OCI-M2 (cell line): ENCODE measurements around the gene BABAM2.
"Not testable (repeated sequence)": the region's sequence is repeated elsewhere in the genome, so short reads cannot be mapped to it uniquely, and the experiment has no call there.

Experiments used
- DNase-seq: peaks from one replicate; lab custom pipeline; 2025; ENCODE audit not compliant: unreplicated experiment; lab: John Stamatoyannopoulos, UW

The BABAM2 gene

DNA sequence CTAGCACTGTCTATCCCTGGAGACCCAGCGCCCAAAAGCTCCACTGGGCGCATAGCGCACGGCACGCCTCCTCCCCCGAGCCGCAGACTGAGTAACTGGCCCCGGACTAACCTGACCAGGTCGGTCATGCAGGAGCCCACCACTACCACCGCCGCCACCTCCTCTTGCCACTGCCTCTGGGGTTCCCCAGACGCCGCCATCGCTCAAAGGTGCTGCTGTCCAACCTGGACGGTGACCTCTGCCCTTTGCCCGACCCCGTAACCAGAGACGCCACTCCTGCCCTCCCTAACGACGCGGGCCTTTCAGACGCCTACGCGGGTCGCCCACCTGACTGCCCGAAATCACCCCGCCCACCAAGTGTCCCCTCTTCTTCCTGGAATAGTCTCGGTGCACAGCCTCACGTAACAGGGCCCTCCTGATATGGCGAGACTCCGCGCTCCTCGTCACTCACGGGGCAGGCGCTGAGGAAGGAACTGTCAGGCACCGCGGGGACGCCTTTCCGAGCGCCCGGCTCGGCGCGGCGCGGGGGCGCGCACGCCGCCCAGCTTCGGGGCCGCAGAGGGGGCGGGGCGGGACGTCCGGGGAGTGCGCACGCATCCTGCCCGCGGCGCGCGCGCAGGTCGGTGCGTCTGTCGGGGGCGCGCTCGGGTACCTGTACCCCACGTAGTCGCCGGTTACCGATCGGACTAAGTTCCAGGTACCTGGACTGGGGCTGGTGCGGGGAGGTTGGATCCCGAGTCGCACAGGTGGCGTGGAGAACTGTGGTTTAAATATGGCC lies at the start of gene BABAM2, which contains the start of gene RBKS:
Gene BABAM2 (plus strand): TSS at position 584 of the 778 bp plus-strand sequence. CDS start 3,828 bp downstream, outside the sequence.
Gene RBKS (minus strand): TSS at position 242 of the 778 bp plus-strand sequence. CDS start 42 bp downstream, at position 200.
- peak; percentile 15 for DNase-seq

GRCh38 chr2:27842894-27843293 lies 47.6 kb upstream of the BABAM2 start:
- no peak for DNase-seq

- no peak for DNase-seq
Measured at GRCh38 chr2:27843992-27844391, 46.5 kb upstream of the BABAM2 start.

GRCh38 chr2:27844821-27845255 lies 45.7 kb upstream of the BABAM2 start:
- DNase-seq = no peak

GRCh38 chr2:27847333-27847732 lies 43.2 kb upstream of the BABAM2 start:
- DNase-seq = no peak

GRCh38 chr2:27849558-27850205 lies 40.8 kb upstream of the BABAM2 start:
- no peak for DNase-seq

DNA sequence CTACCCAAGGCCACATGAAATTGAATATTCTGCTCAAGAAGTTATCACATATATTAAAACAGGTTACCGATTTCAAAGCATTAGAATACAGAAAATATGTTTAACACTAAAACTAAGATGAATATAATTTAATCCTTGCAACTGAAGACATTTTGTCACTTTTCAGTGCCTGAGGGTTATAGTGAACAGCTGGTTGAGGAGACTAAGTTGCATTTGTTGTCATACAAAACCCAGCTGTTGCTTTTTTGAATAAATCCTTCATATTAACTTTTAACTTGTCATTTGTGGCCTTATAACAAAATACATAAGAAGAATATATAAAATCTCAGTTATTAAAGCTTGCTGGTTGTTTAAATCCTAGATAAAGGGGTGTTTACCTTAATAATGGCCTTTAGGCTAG lies 37.8 kb upstream of the BABAM2 start:
- DNase-seq = no peak

DNA sequence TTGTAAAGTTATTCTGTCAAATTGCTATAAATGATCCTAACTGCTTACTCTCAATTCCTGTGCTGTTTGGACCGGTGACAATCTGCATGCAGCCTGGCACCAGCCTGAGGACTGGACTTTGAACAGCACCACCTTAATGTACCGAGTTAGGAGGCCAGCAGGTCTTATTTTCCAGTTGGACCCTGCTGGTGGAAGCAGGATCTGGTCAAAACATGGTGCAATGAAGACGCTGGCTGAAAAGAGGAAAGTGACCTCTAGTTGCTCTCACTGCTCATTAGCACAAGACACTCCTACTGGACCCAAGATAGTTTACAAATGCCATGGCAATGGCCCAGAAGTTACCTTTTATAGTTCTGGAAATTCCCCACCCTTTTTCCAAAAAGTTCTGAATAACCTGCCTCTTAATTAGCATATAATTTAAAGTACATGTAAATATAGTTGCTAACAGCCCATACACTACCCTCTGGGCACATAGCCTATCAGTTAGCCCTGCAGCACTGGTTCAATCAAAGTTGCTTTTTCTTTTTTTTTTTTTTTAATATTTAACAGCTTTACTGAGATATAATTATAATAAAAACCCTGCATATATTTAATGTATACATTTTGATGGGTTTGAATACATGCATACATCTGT lies 36.2 kb upstream of the BABAM2 start:
- no peak for DNase-seq

- DNase-seq = no peak
Measured at GRCh38 chr2:27855476-27855875, 35.1 kb upstream of the BABAM2 start.

- DNase-seq = no peak
Measured at GRCh38 chr2:27856386-27856785, 34.1 kb upstream of the BABAM2 start.

- no peak for DNase-seq
Measured at GRCh38 chr2:27856956-27857355, 33.6 kb upstream of the BABAM2 start.

GRCh38 chr2:27857417-27858172 lies 32.9 kb upstream of the BABAM2 start:
- no peak for DNase-seq

DNA sequence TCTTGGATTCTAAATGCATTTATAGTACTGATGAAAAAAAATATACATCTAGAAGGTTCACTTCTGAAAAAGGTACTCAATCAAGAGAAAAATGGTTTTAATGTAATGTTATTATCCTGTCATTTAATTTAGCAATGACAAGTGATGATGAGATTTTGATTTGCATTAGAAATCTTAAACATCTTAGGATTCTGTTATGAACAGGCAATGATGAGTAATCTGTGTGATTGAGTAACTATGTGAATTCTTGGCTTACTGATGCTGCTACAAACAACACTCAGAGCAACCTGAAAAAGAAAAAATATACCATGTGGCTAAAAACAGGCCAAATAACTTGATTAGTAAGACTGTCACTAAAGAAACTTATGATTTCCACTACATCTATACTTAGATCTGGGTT lies 30.4 kb upstream of the BABAM2 start:
- DNase-seq = no peak

DNA sequence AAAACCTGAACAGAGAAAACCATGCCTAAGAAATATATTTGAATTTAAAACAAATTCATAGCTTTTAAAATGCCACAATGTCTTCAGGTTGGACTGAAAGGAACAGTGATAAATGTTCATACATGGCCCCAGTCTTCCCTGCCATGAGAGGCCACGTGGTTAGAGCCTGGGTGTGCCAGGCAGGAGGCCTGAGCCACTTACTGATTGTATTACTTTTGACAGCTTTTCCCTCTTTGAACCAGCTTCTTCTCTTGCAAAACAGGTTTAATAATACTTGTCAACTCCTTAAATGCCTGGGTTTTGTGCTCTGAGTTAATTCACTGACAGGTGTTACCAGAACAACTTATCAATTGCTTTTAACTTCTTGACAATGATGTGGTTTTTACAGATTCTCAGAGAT lies 27.4 kb upstream of the BABAM2 start:
- no peak for DNase-seq

GRCh38 chr2:27863955-27864354 lies 26.6 kb upstream of the BABAM2 start:
- DNase-seq = not testable (repeated sequence)

DNA sequence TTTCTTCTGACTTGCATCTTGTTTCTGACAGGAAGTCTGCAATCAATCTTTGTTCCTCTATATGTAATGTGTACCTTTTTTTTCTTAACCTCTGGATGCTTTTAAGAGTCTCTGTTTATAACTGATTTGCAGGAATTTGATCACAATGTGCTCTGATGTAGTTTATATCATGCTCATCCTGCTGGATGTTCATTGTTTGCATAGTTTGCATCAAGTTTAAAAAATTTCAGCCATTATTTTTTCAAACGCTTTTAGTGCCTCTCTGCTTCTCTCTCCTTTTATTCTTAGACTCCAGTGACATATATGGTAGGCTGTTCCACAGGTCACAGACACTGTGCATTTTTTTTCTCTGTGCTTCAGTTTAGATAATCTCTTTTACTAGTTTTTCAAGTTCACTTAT lies 24.3 kb upstream of the BABAM2 start:
- no peak for DNase-seq

GRCh38 chr2:27869763-27870162 lies 20.8 kb upstream of the BABAM2 start:
- DNase-seq = no peak

DNA sequence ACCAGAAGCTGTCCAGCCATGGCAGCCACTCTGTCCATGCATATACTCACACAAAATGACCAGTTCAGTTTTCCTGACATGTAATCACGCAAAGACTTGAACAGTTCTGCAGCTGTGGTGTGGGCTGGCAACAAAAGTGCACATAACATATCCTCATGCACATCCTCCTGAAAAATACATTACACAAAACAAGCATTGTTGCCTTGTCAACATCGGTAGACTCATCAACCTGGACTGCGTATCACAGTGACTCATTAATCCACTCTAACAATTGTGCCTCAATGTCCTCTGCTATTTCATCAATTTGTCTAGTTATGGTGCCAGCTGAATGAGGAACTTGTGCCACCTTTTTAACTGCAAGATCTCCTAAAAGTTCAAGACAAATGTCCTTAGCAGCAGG lies 19.8 kb upstream of the BABAM2 start:
- no peak for DNase-seq

DNA sequence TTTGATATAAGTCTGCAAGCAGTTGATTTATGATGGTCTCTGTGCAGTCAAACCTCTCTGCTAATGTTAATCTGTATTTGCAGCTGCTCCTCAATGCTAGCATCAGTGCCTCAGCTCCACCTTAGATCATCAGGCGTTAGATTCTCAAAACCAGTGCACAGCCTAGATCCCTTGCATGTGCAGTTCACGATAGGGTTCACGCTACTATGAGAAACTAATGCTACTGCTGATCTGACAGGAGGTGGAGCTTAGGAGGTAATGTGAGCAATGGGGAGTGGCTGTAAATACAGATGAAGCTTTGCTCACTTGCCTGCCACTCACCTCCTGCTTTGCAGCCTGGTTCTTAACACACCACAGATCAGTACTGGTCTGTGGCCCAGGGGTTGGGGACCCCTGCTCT lies 18.7 kb upstream of the BABAM2 start:
- DNase-seq = no peak

- DNase-seq = no peak
Measured at GRCh38 chr2:27873091-27873490, 17.4 kb upstream of the BABAM2 start.
